ENCODE measurements around the gene ZNF710. TPM values are rescaled to one million over a fixed set of nuclear protein-coding genes. Genes with fewer than 3 reads are reported as not detected.
"Not testable (repeated sequence)": the region's sequence is repeated elsewhere in the genome, so short reads cannot be mapped to it uniquely, and the experiment has no call there.

The ZNF710 gene
- total and polyA plus RNA-seq, 2 of the 4 experiments (the other 2 are of a cell fraction): 7.6 to 8.2 TPM

- no peak overlapping the region for H2AFZ ChIP-seq (replicated peaks; ENCODE audit: low read length, poor library complexity)
- no peak overlapping the region for H4K8ac ChIP-seq (ENCODE audit: low read depth in 2 of 2, low read length in 2 of 2)
- TF ChIP-seq RCOR1 (IDR thresholded peaks at IDR 0.05; ENCODE audit: insufficient replicate concordance, low read length) (no peak), NFE2L2 (IDR thresholded peaks at IDR 0.05; ENCODE audit: low read depth, low read length) (no peak), ELK1 (IDR thresholded peaks at IDR 0.05; ENCODE audit: borderline replicate concordance, low read depth, low read length) (no peak)
- no peak overlapping the region for H3K18ac ChIP-seq (ENCODE audit: low read depth, low read length)
- H3K23ac ChIP-seq (ENCODE audit: low read depth, low read length): no peak overlapping the region
- H2BK20ac ChIP-seq (ENCODE audit: low read depth, low read length): no peak overlapping the region
- no peak overlapping the region for H3K4me2 ChIP-seq (ENCODE audit: low read depth, low read length)
- H2BK5ac ChIP-seq (ENCODE audit: low read depth, low read length, poor library complexity, severe bottlenecking): no peak overlapping the region
- no peak overlapping the region for H3K27ac ChIP-seq (ENCODE audit: insufficient read depth, low read length)
- H4K5ac ChIP-seq (ENCODE audit: low read depth, low read length): no peak overlapping the region
- peaks cover 3% of the 10 kb centered on the region; the same call in 1 of the 2 replicates for H4K20me1 ChIP-seq (ENCODE audit: insufficient read depth, low read length)
- dilution Hi-C loops (cut with HindIII; ENCODE audit: low sequenced_read_pairs, unreplicated experiment): no loop called here
- in situ Hi-C loops (cut with MboI; ENCODE audit: low sequenced_read_pairs): no loop called here
- peaks cover 3% of the 10 kb centered on the region for H3K9me1 ChIP-seq (ENCODE audit: insufficient read depth, low read length)
- peaks cover 19% of the 10 kb centered on the region for H3K36me3 ChIP-seq (ENCODE audit: control insufficient read depth, insufficient read depth, low read length)
- no peak overlapping the region for H3K4ac ChIP-seq (ENCODE audit: low read depth, low read length)
- ChIA-PET CTCF (interaction anchor here (0.6 kb wide), 1 partner anchor 170 kb away, joined by 3 read pairs; no protein-coding TSS in a partner anchor), POLR2A (ENCODE audit: unreplicated experiment) (no interaction called here)
- H3K27me3 ChIP-seq (ENCODE audit: control insufficient read depth, insufficient read depth, low read length): no peaks in the 10 kb centered on the region
- H3K9me3 ChIP-seq (ENCODE audit: control insufficient read depth, insufficient read depth, low read length): no peaks in the 10 kb centered on the region
- no peak overlapping the region for H2BK120ac ChIP-seq (ENCODE audit: low read depth, low read length)
- intact Hi-C loops (cut with micrococcal nuclease): no loop called here
- DNase-seq: no peak
- peak overlapping the region; percentile 36 for H2AK9ac ChIP-seq (replicated peaks; ENCODE audit: low read depth, low read length, poor library complexity)
- no peak overlapping the region for H3K56ac ChIP-seq (ENCODE audit: extremely low read depth, insufficient read depth, low read length)
- BruUV-seq (replicated peaks): no TSS peak
- H3K4me3 ChIP-seq (ENCODE audit: insufficient read depth, low read depth, low read length): no peak overlapping the region
- H3K9ac ChIP-seq (ENCODE audit: low read depth, low read length): no peak overlapping the region
- H3K4me1 ChIP-seq (ENCODE audit: control insufficient read depth, insufficient read depth, low read length): no peaks in the 10 kb centered on the region
- H2AK5ac ChIP-seq (ENCODE audit: low read depth, low read length): no peak overlapping the region
- no peak overlapping the region for H3K14ac ChIP-seq (replicated peaks; ENCODE audit: low read depth, low read length)
- ATAC-seq (ENCODE audit: low read depth): no peak
- WGBS, 2 experiments (ENCODE audit: extremely low coverage in 2 of 2, insufficient read length in 1 of 2): 94% methylated on average over 27 of the region's 37 CpGs; no CpG with 5 or more reads in 1 of the 2 experiments
- H3K79me1 ChIP-seq (ENCODE audit: low read depth in 1 of 2, low read length in 2 of 2): peaks cover 3 to 26% of the 10 kb centered on the region in 2 experiments; a peak in 3 of 4 replicates
- H2BK15ac ChIP-seq (ENCODE audit: low read depth, low read length): no peak overlapping the region
- H4K91ac ChIP-seq (ENCODE audit: insufficient read depth, low read depth, low read length): no peak overlapping the region
Observed at GRCh38 chr15:90067953-90068606, 67.0 kb downstream of the ZNF710 start.

DNA sequence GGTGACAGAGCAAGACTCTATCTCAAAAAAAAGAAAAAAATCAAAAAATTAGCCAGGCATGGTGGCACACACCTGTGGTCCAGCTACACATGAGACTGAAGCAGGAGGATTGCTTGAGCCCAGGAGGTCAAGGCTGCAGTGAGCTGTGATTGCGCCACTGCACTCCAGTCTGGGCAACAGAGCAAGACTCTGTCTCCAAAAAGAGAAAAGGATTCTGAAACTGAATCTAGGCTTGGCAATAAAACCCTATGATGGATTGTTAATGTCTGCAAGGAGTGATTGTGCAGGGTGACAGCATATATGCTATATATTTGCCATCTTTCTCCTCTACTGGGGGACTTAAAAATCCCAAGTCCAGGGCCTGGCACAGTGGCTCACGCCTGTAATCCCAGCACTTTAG lies 69.5 kb downstream of the ZNF710 start:
- BruUV-seq (replicated peaks); H3K4ac ChIP-seq (ENCODE audit: low read depth, low read length); H2BK5ac ChIP-seq (ENCODE audit: low read depth, low read length, poor library complexity, severe bottlenecking); H3K14ac ChIP-seq (replicated peaks; ENCODE audit: low read depth, low read length); H3K18ac ChIP-seq (ENCODE audit: low read depth, low read length); H4K20me1 ChIP-seq (ENCODE audit: insufficient read depth, low read length); H3K27ac ChIP-seq (ENCODE audit: insufficient read depth, low read length); H3K27me3 ChIP-seq (ENCODE audit: control insufficient read depth, insufficient read depth, low read length); H2AK9ac ChIP-seq (replicated peaks; ENCODE audit: low read depth, low read length, poor library complexity); H4K5ac ChIP-seq (ENCODE audit: low read depth, low read length); H4K91ac ChIP-seq (ENCODE audit: insufficient read depth, low read depth, low read length); DNase-seq; H3K4me1 ChIP-seq (ENCODE audit: control insufficient read depth, insufficient read depth, low read length); H2BK120ac ChIP-seq (ENCODE audit: low read depth, low read length); H3K4me2 ChIP-seq (ENCODE audit: low read depth, low read length); H3K9ac ChIP-seq (ENCODE audit: low read depth, low read length); H3K9me1 ChIP-seq (ENCODE audit: insufficient read depth, low read length); POLR2A ChIA-PET (ENCODE audit: unreplicated experiment); dilution Hi-C loops (cut with HindIII; ENCODE audit: low sequenced_read_pairs, unreplicated experiment); H2BK20ac ChIP-seq (ENCODE audit: low read depth, low read length); H4K8ac ChIP-seq (ENCODE audit: low read depth in 2 of 2, low read length in 2 of 2); H2AFZ ChIP-seq (replicated peaks; ENCODE audit: low read length, poor library complexity); H3K23ac ChIP-seq (ENCODE audit: low read depth, low read length); ATAC-seq (ENCODE audit: low read depth); H2BK15ac ChIP-seq (ENCODE audit: low read depth, low read length); H2AK5ac ChIP-seq (ENCODE audit: low read depth, low read length); H3K56ac ChIP-seq (ENCODE audit: extremely low read depth, insufficient read depth, low read length); H3K9me3 ChIP-seq (ENCODE audit: control insufficient read depth, insufficient read depth, low read length); H3K4me3 ChIP-seq (ENCODE audit: insufficient read depth, low read depth, low read length): not testable (repeated sequence)
- in situ Hi-C loops (cut with MboI; ENCODE audit: low sequenced_read_pairs) (loop anchor here (5.0 to 10.0 kb wide), 2 partner anchors 173 to 316 kb away; partner anchors contain the start of gene MESP1), intact Hi-C loops (cut with micrococcal nuclease) (loop anchor here (1.0 to 5.0 kb wide), 5 partner anchors 66 to 330 kb away; partner anchors contain the start of gene ARPIN)
- CTCF ChIA-PET: interaction anchor here (1.3 to 1.4 kb wide), 3 partner anchors 9 to 172 kb away, joined by 4 read pairs; no protein-coding TSS in a partner anchor
- WGBS, 2 experiments (ENCODE audit: extremely low coverage in 2 of 2, insufficient read length in 1 of 2): no CpG with 5 or more reads among the region's 2 CpGs
- peaks cover 3 to 20% of the 10 kb centered on the region in 2 experiments; a peak in 3 of 4 replicates for H3K79me1 ChIP-seq (ENCODE audit: low read depth in 1 of 2, low read length in 2 of 2)
- H3K36me3 ChIP-seq (ENCODE audit: control insufficient read depth, insufficient read depth, low read length): peaks cover 32% of the 10 kb centered on the region
